HG02571 (cell line): ENCODE data around the gene CPNE8.
A peak's percentile ranks its signal among the peaks of the same experiment; 100 is the strongest.

ENCODE experiments used
- ATAC-seq: cut with Tn5 transposase; IDR thresholded peaks from one replicate; pipeline ENCODE4 v1.9.1; 2021; ENCODE audit warnings: mild to moderate bottlenecking, moderate library complexity; ENCODE audit not compliant: unreplicated experiment

The CPNE8 gene

GRCh38 chr12:38905480-38906351, at the start of gene CPNE8:
Gene CPNE8, minus strand, starts transcription at chr12:38905591. Its CDS starts 57 bp downstream, at chr12:38905534.
- ATAC-seq: peak; percentile 64

DNA sequence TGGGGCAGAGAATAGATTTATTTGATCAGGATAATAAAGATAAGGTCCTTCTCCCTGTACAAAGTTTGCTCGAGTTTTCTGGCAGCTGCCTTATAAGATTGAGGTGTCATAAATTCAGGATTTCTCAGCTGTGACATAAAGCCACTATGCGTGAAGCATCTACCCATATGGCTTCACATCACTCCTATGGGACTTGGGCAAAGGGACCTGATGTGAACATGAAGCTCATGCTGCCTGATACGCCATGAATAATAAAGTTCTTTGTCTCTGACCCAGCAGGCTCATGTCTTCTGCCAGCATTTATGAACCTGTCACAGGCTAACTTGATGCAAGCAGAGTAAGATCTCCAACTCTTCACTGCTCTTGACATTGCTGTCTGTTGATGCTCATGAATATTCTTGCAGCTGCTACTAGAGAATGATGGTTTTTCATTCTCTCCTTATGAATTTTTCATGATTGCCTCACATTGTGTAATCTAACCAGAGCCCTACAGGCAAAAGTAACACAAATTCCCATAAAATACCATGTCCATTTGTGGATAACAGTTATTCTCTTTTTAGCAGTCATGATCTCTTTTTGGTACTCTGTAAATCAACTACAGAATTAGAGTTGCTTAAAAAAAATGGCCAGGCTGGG, 49.0 kb upstream of the CPNE8 start:
- no peak for ATAC-seq

DNA sequence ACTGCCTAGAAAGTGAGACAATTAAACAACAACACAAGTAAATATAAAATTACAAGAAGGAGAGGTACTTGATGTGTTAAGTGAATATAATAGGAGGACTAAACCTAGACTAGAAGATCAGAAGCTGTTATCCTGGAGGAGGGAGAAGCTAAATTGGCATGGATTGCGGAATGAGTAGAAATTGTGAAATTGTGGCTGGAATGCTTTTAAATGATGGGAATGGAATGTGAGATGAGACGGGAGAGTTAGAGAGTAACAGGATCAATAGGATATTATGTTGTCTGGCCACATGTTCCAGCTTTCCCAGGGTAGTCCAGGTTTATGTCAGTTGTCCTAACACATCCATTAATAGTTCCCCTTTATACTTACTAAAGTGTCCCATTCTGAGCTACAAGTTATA, 44.0 kb upstream of the CPNE8 start:
- no peak for ATAC-seq

GRCh38 chr12:38934686-38935085, 29.3 kb upstream of the CPNE8 start:
- ATAC-seq: no peak

GRCh38 chr12:38934078-38934584, 28.7 kb upstream of the CPNE8 start:
- ATAC-seq: no peak

GRCh38 chr12:38932320-38932719, 26.9 kb upstream of the CPNE8 start:
- no peak for ATAC-seq

DNA sequence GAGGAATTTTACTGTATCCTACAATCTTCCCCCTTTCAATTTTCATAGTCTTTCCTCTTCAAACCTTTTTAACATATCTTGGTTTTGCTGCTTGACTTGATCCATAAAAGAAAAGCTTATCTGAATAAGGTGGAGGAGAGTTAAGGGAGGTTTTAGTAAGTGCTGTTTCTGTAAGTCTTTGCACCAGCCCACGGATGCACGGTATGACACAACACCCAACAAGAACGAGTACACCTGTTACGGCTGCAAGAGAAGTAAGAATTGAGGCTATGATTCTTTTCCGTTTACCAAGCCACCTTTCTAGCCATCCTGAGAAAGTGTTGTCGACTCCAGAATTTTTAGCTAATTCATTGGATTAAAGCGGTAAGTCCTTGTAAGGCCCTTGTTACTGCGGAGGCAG, 26.1 kb upstream of the CPNE8 start:
- no peak for ATAC-seq

DNA sequence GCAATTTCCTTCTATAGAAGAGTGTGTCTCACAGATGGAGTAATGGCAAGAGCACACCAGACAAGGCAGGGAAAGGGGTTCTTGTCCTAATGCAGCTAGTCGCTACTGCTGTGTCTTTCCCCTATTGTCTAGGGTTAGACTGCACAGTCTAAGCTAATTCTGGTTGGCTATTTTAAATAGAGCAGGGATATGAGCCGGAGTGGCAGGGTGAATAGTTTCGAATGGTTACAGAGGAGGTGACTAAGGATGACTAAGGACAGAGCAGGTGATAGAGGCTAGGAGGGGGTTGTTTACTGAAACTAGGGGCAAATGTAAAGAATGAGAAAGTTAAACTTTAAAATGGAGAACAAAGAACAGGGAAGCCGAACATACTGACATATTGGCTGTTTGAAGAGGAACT, 25.6 kb upstream of the CPNE8 start:
- ATAC-seq: no peak

DNA sequence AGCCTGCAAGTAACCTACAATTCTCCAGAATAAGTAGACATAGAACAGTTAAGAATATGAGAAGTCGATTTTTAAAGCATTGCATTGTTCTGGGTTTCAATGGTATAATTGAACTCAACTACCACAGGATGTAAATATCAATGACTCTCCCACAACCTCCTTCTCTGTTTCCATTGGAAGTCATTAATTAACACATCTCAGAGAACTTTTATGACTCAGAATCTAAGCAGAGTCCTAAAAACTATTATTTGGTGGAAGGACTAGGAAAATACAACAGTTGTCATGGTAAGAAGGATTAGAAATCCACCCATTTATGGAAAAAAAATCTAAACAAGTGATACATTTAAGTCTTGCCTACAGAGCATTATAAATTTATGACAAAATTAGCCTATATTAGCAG, 21.1 kb upstream of the CPNE8 start:
- no peak for ATAC-seq

- peak; percentile 86 for ATAC-seq
Observed at GRCh38 chr12:38921025-38921677, 15.8 kb upstream of the CPNE8 start.

GRCh38 chr12:38919191-38919590, 13.8 kb upstream of the CPNE8 start:
- ATAC-seq: no peak

DNA sequence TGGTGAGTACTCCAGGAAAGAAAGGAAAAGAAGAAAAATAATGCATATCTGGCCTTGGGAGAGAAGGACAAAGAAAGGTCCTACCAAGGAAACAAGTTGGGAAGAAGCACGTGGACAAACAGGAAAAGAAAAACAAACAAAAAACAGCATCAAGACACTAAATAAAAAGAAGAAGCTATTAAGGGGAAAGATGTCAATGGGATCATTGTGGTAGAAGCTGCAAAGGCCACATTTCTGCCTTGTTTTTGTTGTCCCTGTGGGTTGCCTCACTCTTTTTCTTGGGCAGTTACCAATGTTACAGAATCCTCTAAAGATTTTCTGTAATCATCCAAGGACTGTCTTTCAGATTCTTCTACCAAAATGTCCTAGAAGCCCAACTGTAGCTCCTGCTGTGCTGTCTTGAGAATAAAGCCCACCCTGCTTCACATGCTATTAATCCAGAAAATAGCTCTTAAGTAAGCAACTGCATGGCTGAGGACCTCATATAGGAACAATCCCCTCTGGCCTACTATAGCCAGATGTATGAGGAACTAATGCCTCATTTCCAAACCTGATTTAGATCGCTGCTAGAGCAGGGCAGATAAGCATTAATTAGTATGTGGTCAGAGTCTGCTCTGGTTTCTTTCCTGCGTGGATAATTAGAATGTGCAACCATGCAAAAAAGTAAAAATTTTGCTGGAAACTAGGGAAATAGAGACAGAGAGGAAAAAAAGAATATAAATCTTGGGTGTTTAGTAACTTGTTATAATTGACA, 10.2 kb upstream of the CPNE8 start:
- no peak for ATAC-seq

DNA sequence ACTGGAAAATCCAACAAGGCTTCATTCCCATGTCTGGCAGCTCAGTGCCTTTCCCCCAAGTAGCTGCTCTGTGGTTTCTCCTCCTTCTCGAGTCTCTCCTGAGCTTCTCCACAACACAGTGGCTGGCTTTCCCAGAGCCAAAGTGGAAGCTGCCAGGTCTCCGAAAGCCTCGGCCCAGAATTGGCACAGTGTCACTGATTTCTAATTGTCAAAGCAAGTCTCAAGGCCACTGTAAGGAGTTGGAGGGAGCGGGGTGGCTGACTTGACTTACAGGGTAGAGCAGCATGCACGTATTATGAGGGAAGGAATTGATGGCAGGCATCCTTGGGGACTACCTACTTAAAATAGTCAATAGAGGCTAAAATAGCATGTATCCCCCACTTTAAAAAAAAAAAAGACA, 6.7 kb upstream of the CPNE8 start:
- ATAC-seq: no peak

DNA sequence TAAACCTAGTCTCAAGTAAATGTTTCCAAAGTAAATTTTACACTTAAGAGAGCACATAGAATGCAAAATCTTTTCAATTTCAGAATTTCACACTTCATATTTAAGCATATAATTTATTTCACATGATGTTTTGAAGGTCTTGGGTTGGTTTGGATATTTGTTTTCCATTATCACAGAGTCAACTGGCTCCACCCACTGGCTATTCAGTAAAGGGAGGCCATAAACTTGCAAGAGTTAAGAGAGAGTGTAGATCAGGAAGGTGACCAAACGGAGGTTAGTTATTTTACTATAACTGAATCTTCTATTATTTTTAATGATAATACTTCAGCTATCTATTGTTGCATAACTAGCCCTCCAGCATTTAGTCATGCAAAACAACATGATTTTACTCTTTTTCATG, 6.2 kb upstream of the CPNE8 start:
- no peak for ATAC-seq

- no peak for ATAC-seq
Observed at GRCh38 chr12:38907201-38907923, 2.0 kb upstream of the CPNE8 start.

- peak; percentile 48 for ATAC-seq
Observed at GRCh38 chr12:38906482-38907200, 1.2 kb upstream of the CPNE8 start.

- ATAC-seq: peak; percentile 56
Observed at GRCh38 chr12:38904537-38905479, 583 bp downstream of the CPNE8 start.

- ATAC-seq: no peak
Observed at GRCh38 chr12:38903596-38903995, 1.8 kb downstream of the CPNE8 start.
